ENCODE data around the gene NPTX1.

The NPTX1 gene

DNA sequence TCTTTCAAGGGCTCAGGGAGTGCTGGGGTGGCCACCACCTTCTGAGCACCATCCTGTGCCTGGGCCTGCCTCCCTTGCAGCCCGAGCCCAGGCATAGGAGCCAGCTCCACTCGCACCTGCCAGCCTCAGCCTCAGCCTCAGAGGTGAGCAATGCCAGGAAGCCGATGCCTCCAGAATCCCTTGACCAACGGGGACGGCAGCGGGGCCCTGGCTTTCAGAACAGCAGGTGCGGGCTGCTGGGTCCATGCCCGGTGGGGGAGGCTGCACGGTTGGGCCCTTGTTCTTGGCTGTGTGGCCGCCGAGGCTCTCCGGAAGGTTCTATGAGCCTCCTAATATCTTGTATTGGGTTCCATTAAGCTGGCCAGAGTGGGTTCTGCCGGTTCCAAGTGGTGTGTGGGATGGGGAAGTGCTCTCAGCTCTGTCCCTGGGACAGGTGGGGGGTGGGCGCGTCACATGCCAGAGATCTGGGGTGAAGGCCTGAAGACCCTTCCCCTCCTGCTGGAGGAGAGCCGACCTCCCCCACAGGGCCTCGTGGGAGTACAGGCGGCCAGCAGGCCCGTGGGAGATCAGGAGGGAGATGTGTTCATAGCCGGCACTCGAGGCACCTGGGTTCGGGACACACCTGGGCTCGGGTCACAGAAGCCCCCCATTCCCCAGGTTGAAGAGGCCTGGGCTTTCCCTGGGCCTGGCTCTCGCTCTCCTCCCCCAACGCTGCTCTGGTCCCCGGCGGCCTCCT, 27.0 kb downstream of the NPTX1 start:
- no peak for TF ChIP-seq SPI1 (IDR thresholded peaks at IDR 0.05; ENCODE audit: borderline replicate concordance, low read depth)
- TF ChIP-seq GABPA (IDR thresholded peaks at IDR 0.05; ENCODE audit: low read depth): no peak
- no peak for TF ChIP-seq CTCF (IDR thresholded peaks at IDR 0.05; ENCODE audit: insufficient read depth, low read length)
- TF ChIP-seq POLR2AphosphoS5 (IDR thresholded peaks at IDR 0.05; ENCODE audit: low read depth): no peak
- no peak for TF ChIP-seq REST (IDR thresholded peaks at IDR 0.05; ENCODE audit: insufficient replicate concordance, low read depth)
- no peaks in the 10 kb centered on the region for H3K27me3 ChIP-seq (ENCODE audit: insufficient read depth, poor library complexity, severe bottlenecking)
- H3K4me3 ChIP-seq (replicated peaks; ENCODE audit: insufficient read depth, low read length): no peak overlapping the region
- DNase-seq (ENCODE audit: low read depth in 1 of 2, low spot score in 1 of 2): no peak
- H3K27ac ChIP-seq (replicated peaks): no peak overlapping the region

DNA sequence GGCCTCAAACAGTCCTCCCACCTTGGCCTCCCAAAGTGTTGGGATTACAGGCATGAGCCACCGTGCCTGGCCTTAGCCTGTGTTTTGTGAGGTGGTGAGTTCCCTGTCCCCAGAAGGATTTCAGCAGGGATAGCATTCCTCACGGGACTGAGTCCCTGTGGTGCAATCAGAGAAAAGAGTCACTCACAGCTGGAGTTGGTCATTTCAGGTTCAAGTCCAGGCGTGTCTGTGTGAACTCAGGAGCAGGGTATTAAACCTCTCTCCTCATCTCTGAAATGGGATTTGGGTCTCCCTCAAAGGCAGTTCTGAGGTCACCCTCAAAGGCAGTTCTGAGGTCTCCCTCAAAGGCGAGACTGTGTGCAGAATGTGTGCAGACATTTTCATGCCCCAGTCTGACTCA, 28.6 kb downstream of the NPTX1 start:
- no peak for TF ChIP-seq CTCF (IDR thresholded peaks at IDR 0.05; ENCODE audit: insufficient read depth, low read length)
- no peak for TF ChIP-seq GABPA (IDR thresholded peaks at IDR 0.05; ENCODE audit: low read depth)
- no peak for TF ChIP-seq POLR2AphosphoS5 (IDR thresholded peaks at IDR 0.05; ENCODE audit: low read depth)
- Histone ChIP-seq H3K4me3 (replicated peaks; ENCODE audit: insufficient read depth, low read length) (no peak overlapping the region), H3K27me3 (ENCODE audit: insufficient read depth, poor library complexity, severe bottlenecking) (no peaks in the 10 kb centered on the region), H3K27ac (replicated peaks) (no peak overlapping the region)
- no peak for DNase-seq (ENCODE audit: low read depth in 1 of 2, low spot score in 1 of 2)

DNA sequence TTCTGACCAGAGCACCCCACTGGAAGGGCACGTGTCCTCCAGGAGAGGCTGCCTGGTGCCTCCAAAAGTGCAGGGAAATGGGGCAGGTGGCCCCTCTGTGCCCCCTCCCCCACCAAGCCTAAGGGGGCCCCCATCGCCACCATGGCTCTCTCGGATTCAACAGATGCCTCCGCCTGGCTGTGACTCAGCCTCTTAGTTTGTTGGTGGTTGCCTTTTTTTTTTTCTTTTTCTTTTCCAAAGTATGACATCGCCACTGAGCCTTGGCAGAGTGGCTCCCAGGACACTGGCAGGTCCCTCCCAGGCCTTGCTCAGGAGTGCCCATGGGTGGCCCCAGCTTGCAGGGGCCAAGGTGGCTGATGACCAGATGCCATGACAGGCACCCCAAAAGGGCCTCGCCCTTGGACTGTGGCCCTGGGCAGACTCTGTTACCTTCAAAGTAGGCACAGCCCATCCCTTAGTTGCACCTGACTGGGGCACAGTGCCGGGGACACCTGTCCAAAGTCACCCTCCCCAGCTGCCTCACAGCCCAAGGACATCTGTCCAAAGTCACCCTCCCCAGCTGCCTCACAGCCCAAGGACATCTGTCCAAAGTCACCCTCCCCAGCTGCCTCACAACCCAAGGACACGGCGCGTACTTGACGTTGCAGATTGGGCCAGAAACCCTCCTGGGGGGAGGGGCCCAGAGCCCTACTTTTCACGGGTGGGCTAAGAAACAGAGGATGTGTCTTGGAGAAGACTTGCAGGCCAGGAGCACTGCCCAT, 29.6 kb downstream of the NPTX1 start:
- no peak for DNase-seq (ENCODE audit: low read depth in 1 of 2, low spot score in 1 of 2)
- Histone ChIP-seq H3K27me3 (ENCODE audit: insufficient read depth, poor library complexity, severe bottlenecking) (no peaks in the 10 kb centered on the region), H3K27ac (replicated peaks) (no peak overlapping the region), H3K4me3 (replicated peaks; ENCODE audit: insufficient read depth, low read length) (no peak overlapping the region)
- TF ChIP-seq POLR2AphosphoS5 (IDR thresholded peaks at IDR 0.05; ENCODE audit: low read depth): no peak
- no peak for TF ChIP-seq GABPA (IDR thresholded peaks at IDR 0.05; ENCODE audit: low read depth)
- TF ChIP-seq REST (IDR thresholded peaks at IDR 0.05; ENCODE audit: insufficient replicate concordance, low read depth): no peak
- no peak for TF ChIP-seq CTCF (IDR thresholded peaks at IDR 0.05; ENCODE audit: insufficient read depth, low read length)
- TF ChIP-seq SPI1 (IDR thresholded peaks at IDR 0.05; ENCODE audit: borderline replicate concordance, low read depth): no peak
